ENCODE measurements around the gene ELFN2. TPM values are rescaled to one million over a fixed set of nuclear protein-coding genes. Genes with fewer than 3 reads are reported as not detected.

The ELFN2 gene
- total and polyA plus RNA-seq, 2 experiments from 2014 or later = 0.40 to 0.53 TPM

DNA sequence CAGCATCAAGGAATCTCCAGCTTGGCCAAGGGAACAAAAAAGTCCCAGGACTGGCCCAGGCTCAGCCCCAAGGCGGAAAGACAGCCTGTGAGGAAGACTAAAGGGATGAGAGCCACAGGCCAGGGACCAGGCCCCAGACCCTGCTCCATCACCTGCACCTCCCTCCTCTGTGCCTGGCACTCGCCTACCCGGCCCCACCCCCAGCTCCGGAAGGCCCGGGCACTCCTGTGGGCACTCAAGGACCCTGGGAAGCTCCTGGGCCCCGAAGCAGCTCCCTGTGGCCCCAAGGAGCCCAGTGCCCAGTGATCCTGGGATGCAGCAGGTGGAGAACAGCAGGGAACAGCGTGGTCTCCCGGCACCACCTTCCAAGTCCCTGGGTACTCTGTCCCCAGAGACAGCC, 18.2 kb downstream of the ELFN2 start:
- no peak overlapping the region for H2AFZ ChIP-seq
- 82% methylated on average over 8 of the region's 8 CpGs for WGBS (ENCODE audit: low lambda C conversion rate, missing lambda C conversion rate)
- TF ChIP-seq EZH2phosphoT487 (IDR thresholded peaks at IDR 0.05; ENCODE audit: low read depth, severe bottlenecking, unreplicated experiment) (no peak), EZH2 (IDR thresholded peaks at IDR 0.05; ENCODE audit: borderline replicate concordance) (no peak)
- TF ChIP-seq, protein P1, sequence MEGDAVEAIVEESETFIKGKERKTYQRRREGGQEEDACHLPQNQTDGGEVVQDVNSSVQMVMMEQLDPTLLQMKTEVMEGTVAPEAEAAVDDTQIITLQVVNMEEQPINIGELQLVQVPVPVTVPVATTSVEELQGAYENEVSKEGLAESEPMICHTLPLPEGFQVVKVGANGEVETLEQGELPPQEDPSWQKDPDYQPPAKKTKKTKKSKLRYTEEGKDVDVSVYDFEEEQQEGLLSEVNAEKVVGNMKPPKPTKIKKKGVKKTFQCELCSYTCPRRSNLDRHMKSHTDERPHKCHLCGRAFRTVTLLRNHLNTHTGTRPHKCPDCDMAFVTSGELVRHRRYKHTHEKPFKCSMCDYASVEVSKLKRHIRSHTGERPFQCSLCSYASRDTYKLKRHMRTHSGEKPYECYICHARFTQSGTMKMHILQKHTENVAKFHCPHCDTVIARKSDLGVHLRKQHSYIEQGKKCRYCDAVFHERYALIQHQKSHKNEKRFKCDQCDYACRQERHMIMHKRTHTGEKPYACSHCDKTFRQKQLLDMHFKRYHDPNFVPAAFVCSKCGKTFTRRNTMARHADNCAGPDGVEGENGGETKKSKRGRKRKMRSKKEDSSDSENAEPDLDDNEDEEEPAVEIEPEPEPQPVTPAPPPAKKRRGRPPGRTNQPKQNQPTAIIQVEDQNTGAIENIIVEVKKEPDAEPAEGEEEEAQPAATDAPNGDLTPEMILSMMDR (IDR thresholded peaks at IDR 0.05; ENCODE audit: poor library complexity) = no peak
- H3K36me3 ChIP-seq (replicated peaks; ENCODE audit: insufficient read depth, low read depth) = no peaks in the 10 kb centered on the region
- no peak overlapping the region for H3K4me3 ChIP-seq
- no peak for DNase-seq (ENCODE audit: low spot score)
- no peaks in the 10 kb centered on the region for H3K9me3 ChIP-seq (ENCODE audit: low read depth)
- no peaks in the 10 kb centered on the region for H4K20me1 ChIP-seq (ENCODE audit: insufficient read depth, poor library complexity, severe bottlenecking)
- no peaks in the 10 kb centered on the region for H3K27me3 ChIP-seq
- H3K4me2 ChIP-seq = no peak overlapping the region
- no peak overlapping the region for H3K27ac ChIP-seq
- H3K4me1 ChIP-seq (ENCODE audit: insufficient read depth) = peaks cover 3% of the 10 kb centered on the region
- H3K9me2 ChIP-seq (replicated peaks; ENCODE audit: insufficient read depth) = no peaks in the 10 kb centered on the region
- no peaks in the 10 kb centered on the region for H3K79me2 ChIP-seq

DNA sequence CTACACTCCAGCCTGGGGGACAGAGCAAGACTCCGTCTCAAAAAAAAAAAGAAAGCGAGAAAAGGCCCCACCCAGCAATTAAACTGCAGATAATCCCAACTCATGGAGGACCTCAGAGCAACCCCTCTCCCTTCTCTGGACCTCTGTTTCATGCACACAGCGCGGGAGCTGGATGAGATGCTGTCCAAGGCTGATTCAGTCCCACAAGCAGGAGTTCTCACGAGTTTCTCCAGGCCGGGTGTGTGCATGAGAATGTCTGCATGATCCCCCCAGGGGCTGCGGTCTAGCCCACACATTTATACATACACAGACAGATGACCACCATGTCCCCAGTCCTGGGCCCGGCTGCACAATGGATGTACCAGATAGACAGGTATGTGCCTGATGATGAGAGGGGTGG, 19.4 kb downstream of the ELFN2 start:
- Histone ChIP-seq H3K27me3 (no peaks in the 10 kb centered on the region), H3K4me3 (no peak overlapping the region), H2AFZ (no peak overlapping the region), H3K79me2 (no peaks in the 10 kb centered on the region), H3K27ac (no peak overlapping the region), H4K20me1 (ENCODE audit: insufficient read depth, poor library complexity, severe bottlenecking) (no peaks in the 10 kb centered on the region), H3K36me3 (replicated peaks; ENCODE audit: insufficient read depth, low read depth) (no peaks in the 10 kb centered on the region), H3K9me2 (replicated peaks; ENCODE audit: insufficient read depth) (no peaks in the 10 kb centered on the region), H3K4me1 (ENCODE audit: insufficient read depth) (peaks cover 3% of the 10 kb centered on the region), H3K9me3 (ENCODE audit: low read depth) (no peaks in the 10 kb centered on the region), H3K4me2 (no peak overlapping the region)
- TF ChIP-seq EZH2phosphoT487 (IDR thresholded peaks at IDR 0.05; ENCODE audit: low read depth, severe bottlenecking, unreplicated experiment) = no peak
- TF ChIP-seq, protein P1 (IDR thresholded peaks at IDR 0.05; ENCODE audit: poor library complexity) = no peak
- no peak for TF ChIP-seq EZH2 (IDR thresholded peaks at IDR 0.05; ENCODE audit: borderline replicate concordance)
- no peak for DNase-seq (ENCODE audit: low spot score)
- WGBS (ENCODE audit: low lambda C conversion rate, missing lambda C conversion rate) = 82% methylated on average over 8 of the region's 8 CpGs

DNA sequence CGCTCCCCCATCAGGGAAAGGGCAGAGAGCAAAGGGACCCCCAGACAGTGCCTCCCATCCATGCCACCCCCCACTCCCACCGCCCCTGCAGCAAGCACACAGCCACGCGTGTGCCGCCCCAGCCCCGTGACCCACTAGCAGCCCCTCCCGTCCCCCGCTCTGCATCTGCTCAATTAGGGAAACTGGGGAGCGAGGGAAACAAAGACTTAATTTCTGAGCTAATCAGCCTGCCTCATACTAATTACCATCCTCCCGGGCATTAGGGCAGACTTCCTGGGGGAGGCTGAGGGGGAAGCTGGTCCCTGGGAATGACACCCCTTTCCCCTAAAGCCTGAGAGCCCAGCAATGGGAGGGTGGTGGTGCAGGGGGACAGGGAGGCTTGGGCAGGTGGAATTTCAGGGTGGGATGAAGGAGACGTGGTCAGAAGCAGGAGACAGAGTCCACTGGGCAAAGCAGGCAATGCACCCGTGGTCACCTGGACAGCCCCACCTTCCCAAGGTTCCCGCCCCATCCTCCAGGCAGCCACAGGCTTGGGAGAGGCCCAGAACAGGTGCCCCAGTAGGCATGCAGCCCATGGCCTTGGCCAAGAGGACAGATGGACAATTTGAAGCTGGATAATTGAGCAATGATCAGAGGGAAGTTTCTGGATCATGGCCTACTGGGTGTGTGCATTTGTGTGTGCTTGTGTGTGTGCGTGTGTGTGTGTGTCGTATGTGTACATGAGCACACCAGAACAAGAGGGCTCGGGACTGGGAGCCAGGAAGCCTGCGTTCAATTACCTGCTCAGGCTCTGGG, 20.6 kb downstream of the ELFN2 start:
- 77% methylated on average over 16 of the region's 17 CpGs for WGBS (ENCODE audit: low lambda C conversion rate, missing lambda C conversion rate)
- H3K4me2 ChIP-seq = no peak overlapping the region
- H3K4me1 ChIP-seq (ENCODE audit: insufficient read depth) = peaks cover 7% of the 10 kb centered on the region
- H3K79me2 ChIP-seq = no peaks in the 10 kb centered on the region
- H3K36me3 ChIP-seq (replicated peaks; ENCODE audit: insufficient read depth, low read depth) = no peaks in the 10 kb centered on the region
- no peak overlapping the region for H3K27ac ChIP-seq
- no peaks in the 10 kb centered on the region for H3K9me3 ChIP-seq (ENCODE audit: low read depth)
- no peak overlapping the region for H2AFZ ChIP-seq
- H3K9me2 ChIP-seq (replicated peaks; ENCODE audit: insufficient read depth) = no peaks in the 10 kb centered on the region
- no peaks in the 10 kb centered on the region for H4K20me1 ChIP-seq (ENCODE audit: insufficient read depth, poor library complexity, severe bottlenecking)
- TF ChIP-seq EZH2phosphoT487 (IDR thresholded peaks at IDR 0.05; ENCODE audit: low read depth, severe bottlenecking, unreplicated experiment) = no peak
- TF ChIP-seq, protein P1 (IDR thresholded peaks at IDR 0.05; ENCODE audit: poor library complexity) = no peak
- no peak for TF ChIP-seq EZH2 (IDR thresholded peaks at IDR 0.05; ENCODE audit: borderline replicate concordance)
- H3K27me3 ChIP-seq = no peaks in the 10 kb centered on the region
- H3K4me3 ChIP-seq = no peak overlapping the region
- peak; percentile 58 for DNase-seq (ENCODE audit: low spot score)
